Lower leg skin (tissue), 4 donors: ENCODE results near the gene PAK1IP1. TPM values are rescaled to one million over a fixed set of nuclear protein-coding genes. Genes with fewer than 3 reads are reported as not detected.

Experiments
- DNase-seq, 2 donors: peaks; one replicate each; pipeline ENCODE4 v3.0.0-alpha.2; 2019; ENCODE audit warnings: low spot score in 2 of 2
- H3K4me3 ChIP-seq: fragments of 200-600 bp; sonication (generic); 2 replicates; pipeline ENCODE4 v1.5.1; 2017; ENCODE audit warnings: mild to moderate bottlenecking, low read depth; ENCODE audit not compliant: poor library complexity, severe bottlenecking
- POLR2A ChIP-seq, 2 donors: fragments of 450-650 bp; IDR thresholded peaks; one replicate each; pipeline ENCODE4 v1.6.1; 2016 to 2017; ENCODE audit warnings: antibody characterized with exemption in 2 of 2, mild to moderate bottlenecking in 1 of 2, moderate library complexity in 1 of 2
- WGBS, 2 donors: methylation state at CpG; one replicate each; pipeline ENCODE4 v1.1.5; 2018; 5-methylcytosine and 5-hydroxymethylcytosine counted together
- intact Hi-C: fragments of 100-400 bp; cut with DNase I; formaldehyde crosslinking; loops from one replicate; pipeline ENCODE4 v1.15.0; 2023; ENCODE audit warnings: low total_unique reads
- total RNA-seq, 4 donors: library from RNA; depleted of rRNA; stranded (reverse); fragments of >200 nt; gene quantifications; one replicate each; pipeline ENCODE4 v1.1.0, GENCODE V29; 2016
- TF ChIP-seq, protein P1 (sequence below), 3 donors: fragments of 450-650 bp; IDR thresholded peaks; one replicate each; pipeline ENCODE4 v1.5.1; 2016; ENCODE audit warnings: antibody characterized with exemption in 3 of 3, mild to moderate bottlenecking in 3 of 3, moderate library complexity in 2 of 3

Gene PAK1IP1
- total RNA-seq, 4 donors from 2014 or later: 5.5 to 13.2 (median 8.0) TPM

DNA sequence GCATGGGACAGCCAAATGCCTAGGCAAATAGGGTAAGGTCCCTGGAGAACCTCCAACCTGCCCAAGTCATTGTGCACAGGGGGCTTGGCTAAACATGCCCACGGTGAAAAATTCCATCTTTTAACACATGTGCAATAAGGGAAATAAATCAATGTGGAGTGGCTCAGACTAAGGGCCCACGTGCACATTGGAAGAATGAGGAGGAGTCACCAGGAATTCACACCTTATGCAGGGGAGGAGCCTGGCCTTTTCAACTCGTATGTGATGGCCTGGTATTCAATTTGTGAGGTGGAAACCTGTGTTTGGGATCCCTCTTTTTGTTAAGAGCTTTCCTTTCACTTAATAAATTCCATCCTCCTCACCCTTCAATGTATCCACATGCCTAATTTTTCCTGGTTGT lies 13.0 kb upstream of the PAK1IP1 start:
- intact Hi-C loops: no loop called here

DNA sequence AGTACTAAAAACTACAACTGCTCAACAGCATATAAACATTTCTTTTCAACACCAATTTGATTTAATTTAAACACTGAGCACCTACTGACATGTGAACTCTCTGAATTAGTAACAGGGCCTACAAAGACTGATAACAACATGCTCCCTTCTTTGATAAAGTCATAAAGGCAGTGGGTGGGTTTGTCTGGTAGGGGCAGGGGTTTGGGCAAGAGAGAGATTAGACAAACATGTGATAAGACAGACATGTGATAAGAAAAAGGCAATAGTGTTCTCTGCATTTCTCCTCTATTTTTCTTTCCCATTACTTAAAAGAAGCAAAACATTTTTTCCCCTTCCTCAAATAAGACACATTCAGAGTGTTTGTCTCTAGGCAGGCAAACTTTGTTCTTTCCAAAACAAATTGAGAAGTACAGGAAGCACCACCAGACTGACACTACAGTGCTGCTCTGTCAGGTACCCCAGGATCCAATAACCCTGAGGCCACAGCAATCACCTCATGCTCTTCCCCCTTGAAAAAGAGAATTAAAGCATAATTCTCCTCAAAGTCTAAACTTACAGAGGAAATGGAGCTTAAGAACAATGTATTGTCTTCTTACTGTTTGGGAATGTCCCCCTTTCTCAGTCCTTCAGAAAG lies 12.3 kb upstream of the PAK1IP1 start:
- DNase-seq: no peak
- TF ChIP-seq POLR2A (IDR thresholded peaks at IDR 0.05): no peak
- TF ChIP-seq, protein P1, sequence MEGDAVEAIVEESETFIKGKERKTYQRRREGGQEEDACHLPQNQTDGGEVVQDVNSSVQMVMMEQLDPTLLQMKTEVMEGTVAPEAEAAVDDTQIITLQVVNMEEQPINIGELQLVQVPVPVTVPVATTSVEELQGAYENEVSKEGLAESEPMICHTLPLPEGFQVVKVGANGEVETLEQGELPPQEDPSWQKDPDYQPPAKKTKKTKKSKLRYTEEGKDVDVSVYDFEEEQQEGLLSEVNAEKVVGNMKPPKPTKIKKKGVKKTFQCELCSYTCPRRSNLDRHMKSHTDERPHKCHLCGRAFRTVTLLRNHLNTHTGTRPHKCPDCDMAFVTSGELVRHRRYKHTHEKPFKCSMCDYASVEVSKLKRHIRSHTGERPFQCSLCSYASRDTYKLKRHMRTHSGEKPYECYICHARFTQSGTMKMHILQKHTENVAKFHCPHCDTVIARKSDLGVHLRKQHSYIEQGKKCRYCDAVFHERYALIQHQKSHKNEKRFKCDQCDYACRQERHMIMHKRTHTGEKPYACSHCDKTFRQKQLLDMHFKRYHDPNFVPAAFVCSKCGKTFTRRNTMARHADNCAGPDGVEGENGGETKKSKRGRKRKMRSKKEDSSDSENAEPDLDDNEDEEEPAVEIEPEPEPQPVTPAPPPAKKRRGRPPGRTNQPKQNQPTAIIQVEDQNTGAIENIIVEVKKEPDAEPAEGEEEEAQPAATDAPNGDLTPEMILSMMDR (IDR thresholded peaks at IDR 0.05): no peak
- no peak overlapping the region for H3K4me3 ChIP-seq
- intact Hi-C loops: no loop called here

More for the DNA sequence above, 13.0 kb upstream of the PAK1IP1 start:
- 52 to 71% methylated on average over 3 of the region's 3 CpGs for WGBS, 2 donors
- no peak for DNase-seq
- TF ChIP-seq, protein P1 (IDR thresholded peaks at IDR 0.05): no peak
- TF ChIP-seq POLR2A (IDR thresholded peaks at IDR 0.05): no peak
- H3K4me3 ChIP-seq: no peak overlapping the region

DNA sequence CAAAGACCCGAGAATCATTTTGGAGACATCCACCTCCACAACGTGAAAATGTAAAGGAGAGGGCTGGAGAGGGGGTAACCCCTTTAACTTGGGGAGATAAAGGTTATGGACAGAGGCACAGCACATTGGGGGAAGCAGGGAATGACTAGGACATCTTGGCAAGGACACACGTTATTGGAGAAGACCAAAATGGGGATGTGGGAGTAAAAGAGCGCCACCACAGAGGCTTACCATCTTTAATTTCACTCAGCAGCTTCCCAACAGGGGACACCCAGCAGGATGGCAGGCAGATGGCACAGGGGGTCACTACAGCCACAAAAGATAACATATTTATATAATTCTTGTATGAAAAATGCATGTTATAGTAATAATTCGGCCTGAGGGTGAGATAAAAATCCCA lies 10.2 kb upstream of the PAK1IP1 start:
- intact Hi-C loops: no loop called here
- no peak overlapping the region for H3K4me3 ChIP-seq
- DNase-seq: no peak
- TF ChIP-seq, protein P1 (IDR thresholded peaks at IDR 0.05): no peak
- TF ChIP-seq POLR2A (IDR thresholded peaks at IDR 0.05): no peak
- WGBS, 2 donors: 72 to 73% methylated on average over 5 of the region's 5 CpGs

DNA sequence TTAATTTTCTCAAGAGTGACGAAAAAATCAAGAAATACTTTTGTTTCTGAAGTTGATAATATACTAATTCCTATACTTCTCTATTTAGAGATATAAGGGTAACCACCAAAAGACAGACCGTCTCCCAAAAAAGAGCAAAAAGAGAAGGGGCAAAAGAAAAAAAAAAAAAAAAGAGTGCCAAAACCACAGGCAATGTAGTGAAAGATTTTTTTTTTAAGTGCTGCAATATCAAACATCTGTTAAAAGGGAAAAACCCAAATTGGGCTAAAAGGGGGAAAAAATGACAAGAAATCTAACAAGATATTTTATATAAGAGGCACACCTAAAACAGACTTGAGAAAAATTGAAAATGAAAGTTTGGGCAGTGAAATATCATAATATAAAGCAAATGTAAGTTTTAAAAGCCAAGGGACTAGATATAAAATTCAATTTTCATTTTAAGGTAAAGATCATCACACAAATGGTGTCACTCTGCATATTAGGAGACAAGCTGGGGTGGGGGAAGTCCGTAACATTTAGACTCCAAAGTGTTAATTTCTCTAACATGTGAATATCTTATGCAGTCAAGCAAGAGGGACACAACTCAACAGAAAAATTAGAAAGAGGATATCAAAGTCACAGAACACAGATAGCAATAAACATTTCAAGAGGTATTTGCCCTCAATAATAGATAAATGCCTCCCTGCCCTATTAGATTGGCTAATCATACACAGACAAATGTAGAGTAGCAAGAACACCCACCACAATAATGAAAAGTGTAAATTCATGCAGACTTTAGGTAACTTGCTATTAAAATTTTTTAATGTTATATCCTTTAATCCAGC lies 9.5 kb upstream of the PAK1IP1 start:
- no peak for DNase-seq
- 76 to 79% methylated on average over 3 of the region's 3 CpGs for WGBS, 2 donors
- intact Hi-C loops: no loop called here
- H3K4me3 ChIP-seq: no peak overlapping the region
- TF ChIP-seq, protein P1 (IDR thresholded peaks at IDR 0.05): no peak
- no peak for TF ChIP-seq POLR2A (IDR thresholded peaks at IDR 0.05)

DNA sequence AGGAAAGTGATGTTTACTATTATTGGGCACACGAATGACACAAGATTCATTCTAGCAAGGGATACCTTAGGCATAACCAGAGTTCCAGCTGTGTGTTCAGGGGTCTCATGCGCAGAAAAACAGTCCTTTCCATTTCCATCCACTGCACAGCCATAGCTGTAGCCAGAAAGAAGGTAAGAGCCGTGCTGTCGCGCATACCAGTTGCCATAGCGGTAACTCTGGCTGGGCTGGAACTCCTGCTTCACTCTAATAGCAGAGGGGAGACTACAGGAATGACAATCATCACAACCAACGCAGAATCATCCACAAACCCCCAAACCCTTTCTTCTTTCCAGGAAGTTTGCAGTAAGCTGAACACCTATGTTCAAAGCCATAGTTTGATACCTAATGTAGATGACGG lies 7.9 kb upstream of the PAK1IP1 start:
- WGBS, 2 donors: 86% methylated on average over 8 of the region's 8 CpGs
- TF ChIP-seq, protein P1 (IDR thresholded peaks at IDR 0.05): no peak
- TF ChIP-seq POLR2A (IDR thresholded peaks at IDR 0.05): no peak
- H3K4me3 ChIP-seq: no peak overlapping the region
- intact Hi-C loops: no loop called here
- no peak for DNase-seq
